ENCODE data around the gene GNL2. TPM values are rescaled to one million over a fixed set of nuclear protein-coding genes. Genes with fewer than 3 reads are reported as not detected.
"Not testable (repeated sequence)": the region's sequence is repeated elsewhere in the genome, so short reads cannot be mapped to it uniquely, and the experiment has no call there.

Gene GNL2
- total RNA-seq, 1 donor from 2014 or later: 38.7 TPM

- no peak for DNase-seq
These were observed 36.7 kb downstream of the GNL2 start for GRCh38 chr1:37559080-37559479.

GRCh38 chr1:37558411-37558810 lies 37.3 kb downstream of the GNL2 start:
- DNase-seq: no peak

GRCh38 chr1:37557402-37557801 lies 38.3 kb downstream of the GNL2 start:
- DNase-seq: no peak

GRCh38 chr1:37556712-37557196 lies 39.0 kb downstream of the GNL2 start, which contains the start of gene DNALI1:
DNALI1 (plus strand) TSS chr1:37556940; CDS start chr1:37556995, 55 bp downstream.
- peak; percentile 94 for DNase-seq

DNA sequence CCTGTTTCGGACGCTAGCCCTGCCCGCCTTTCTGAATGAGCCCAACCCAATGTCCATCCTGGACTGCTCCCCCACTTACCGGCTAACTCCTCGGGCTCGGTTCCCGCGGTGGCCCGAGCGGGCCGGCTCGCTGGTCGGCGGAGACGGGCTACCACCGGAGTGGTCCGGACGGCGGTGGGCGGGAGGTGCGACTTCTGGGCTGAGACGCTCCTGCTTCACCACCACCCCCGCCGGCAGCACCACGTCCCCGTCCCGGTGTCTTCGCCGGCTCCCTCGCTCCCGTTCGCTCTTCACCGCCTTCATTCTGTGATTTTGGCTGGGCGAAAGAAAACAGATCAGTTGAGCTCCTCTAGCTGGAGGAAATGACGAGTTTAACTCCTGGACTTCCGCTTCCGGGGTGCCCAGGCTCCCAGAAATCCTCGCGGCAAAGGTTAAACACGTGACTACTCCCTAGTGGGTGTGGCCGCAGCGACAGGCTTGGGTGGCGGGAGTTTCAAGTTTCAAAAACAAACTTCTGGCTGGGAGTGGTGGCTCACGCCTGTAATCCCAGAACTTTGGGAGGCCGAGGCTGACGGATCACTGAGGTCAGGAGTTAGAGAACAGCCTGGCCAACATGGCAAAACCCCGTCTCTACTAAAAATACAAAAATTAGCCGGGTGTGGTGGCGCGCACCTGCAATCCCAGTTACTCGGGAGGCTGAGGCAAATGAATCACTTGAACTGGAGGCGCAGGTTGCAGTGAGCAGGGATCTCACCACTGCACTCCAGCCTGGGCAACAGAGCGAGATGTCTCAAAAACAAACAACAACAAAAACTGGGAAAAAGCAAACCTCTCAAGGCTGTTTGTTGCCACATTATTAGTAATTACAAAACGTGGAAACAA lies 41.6 kb downstream of the GNL2 start, which contains the start of gene SNIP1:
SNIP1 (minus strand) TSS at position 367 of the 882 bp plus-strand sequence; CDS start at position 303, 64 bp downstream.
- peak; percentile 97 for DNase-seq

DNA sequence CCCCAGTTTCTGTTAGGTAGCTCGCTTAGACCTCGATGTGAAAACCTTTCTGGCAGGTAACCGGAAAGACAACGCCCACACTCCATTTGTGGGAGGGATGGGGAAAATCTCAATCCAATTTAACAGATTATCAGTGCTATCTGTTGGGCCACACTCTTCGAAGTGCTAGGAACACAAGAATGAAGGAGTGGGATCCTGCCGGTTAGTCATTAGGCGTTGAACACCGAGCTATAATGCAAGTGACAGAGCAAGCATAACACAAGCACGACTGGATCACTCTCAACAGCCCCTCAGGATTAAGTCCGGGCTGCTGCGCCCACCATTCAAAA lies 42.2 kb downstream of the GNL2 start:
- DNase-seq: no peak

- no peak for DNase-seq
These were observed 46.4 kb downstream of the GNL2 start for GRCh38 chr1:37549341-37549740.

GRCh38 chr1:37545019-37545418 lies 50.7 kb downstream of the GNL2 start:
- DNase-seq: no peak

DNA sequence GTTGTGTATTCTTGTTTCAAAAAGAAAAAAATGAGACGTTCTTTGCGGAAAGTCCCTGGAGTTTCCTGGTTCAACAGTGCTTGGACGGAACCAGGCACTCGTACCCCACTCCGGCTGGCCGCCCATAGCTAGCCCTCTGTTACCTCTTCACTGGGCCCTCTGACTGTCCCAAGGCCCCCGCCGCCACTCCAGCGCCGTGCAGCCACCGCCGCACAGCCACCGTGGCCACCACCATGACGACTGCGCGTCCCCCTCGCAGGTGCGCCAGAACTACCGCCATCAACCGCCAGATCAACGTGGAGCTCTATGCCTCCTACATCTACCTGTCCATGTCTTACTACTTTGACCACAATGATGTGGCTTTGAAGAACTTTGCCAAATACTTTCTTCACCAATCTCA lies 51.2 kb downstream of the GNL2 start:
- DNase-seq: no peak

- DNase-seq: no peak
These were observed 55.5 kb downstream of the GNL2 start for GRCh38 chr1:37540036-37540785.

GRCh38 chr1:37539154-37539553 lies 56.6 kb downstream of the GNL2 start:
- not testable (repeated sequence) for DNase-seq

- DNase-seq: no peak
These were observed 58.4 kb downstream of the GNL2 start for GRCh38 chr1:37537378-37537777.

- DNase-seq: no peak
These were observed 62.2 kb downstream of the GNL2 start for GRCh38 chr1:37533317-37534093.

GRCh38 chr1:37532418-37533156 lies 63.1 kb downstream of the GNL2 start:
- DNase-seq: not testable (repeated sequence)

DNA sequence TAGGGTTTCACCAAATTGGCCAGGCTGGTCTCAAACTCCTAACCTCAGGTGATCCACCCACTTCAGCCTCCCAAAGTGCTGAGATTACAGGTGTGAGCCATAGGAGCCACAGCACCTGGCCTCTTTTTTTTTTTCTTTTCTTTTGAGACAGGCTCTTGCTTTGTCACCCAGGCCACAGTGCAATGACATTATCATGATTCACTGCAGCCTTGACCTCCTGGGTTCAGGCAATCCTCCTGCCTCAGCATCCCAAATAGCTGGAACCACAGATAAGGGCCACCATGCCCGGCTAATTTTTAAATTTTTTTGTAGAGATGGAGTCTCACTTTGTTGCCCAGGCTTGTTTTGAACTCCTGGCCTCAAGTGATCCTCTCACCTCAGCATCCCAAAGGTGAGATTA lies 65.8 kb downstream of the GNL2 start:
- DNase-seq: not testable (repeated sequence)

DNA sequence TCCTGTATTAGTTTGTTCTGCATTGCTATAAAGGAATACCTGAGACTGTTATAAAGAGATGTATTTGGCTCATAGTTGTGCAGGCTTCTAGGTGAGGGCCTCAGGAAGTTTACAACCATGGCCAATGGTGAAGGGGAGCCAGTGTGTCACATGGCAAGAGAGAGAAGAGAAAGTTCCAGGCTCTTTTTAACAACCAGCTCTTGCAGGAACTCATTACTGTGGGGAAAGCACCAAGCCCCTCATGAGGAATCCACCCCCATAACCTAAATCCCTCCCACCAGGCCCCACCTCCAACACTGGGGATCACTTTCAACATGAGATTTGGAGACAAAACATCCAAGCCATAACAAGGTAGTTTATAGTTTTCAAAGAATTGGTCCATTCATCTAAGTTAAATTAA lies 76.1 kb downstream of the GNL2 start:
- no peak for DNase-seq

DNA sequence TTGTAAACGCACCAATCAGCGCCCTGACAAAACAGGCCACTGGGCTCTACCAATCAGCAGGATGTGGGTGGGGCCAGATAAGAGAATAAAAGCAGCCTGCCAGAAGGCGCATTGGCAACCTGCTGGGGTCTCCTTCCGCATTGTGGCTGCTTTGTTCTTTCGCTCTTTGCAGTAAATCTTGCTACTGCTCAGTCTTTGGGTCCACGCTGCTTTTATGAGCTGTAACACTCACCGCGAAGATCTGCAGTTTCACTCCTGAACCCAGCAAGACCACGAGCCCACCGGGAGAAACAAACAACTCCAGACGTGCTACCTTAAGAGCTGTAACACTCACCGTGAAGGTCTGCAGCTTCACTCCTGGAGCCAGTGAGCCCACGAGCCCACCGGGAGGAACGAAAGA lies 76.8 kb downstream of the GNL2 start:
- DNase-seq: not testable (repeated sequence)

GRCh38 chr1:37518241-37518640 lies 77.5 kb downstream of the GNL2 start:
- DNase-seq: not testable (repeated sequence)

DNA sequence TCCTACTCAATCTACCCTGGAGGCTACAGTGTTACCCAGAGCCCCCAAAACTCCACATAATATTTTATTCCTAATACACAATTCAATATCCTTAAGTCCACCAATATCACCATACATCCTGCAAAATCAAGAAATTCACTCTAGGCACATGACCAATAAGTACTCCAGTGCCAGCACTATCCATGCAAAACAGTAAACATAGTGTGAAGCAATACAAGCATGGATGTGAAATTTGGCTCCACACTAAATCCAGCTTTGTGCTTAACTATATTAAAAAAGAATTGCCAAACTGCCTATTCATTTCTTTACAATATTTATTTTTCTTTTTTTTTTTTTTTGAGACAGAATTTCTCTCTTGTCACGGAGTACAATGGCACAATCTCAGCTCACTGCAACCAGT lies 78.2 kb downstream of the GNL2 start:
- DNase-seq: no peak

Measured in tongue (tissue), 2 donors.